Subcutaneous preadipocyte (primary cell): ENCODE results near the gene PATE4. TPM values are rescaled to one million over a fixed set of nuclear protein-coding genes. Genes with fewer than 3 reads are reported as not detected.

Experiments
- total RNA-seq: library from RNA; depleted of rRNA; stranded (reverse); fragments of >200 nt; gene quantifications from 2 replicates; pipeline ENCODE4 v1.2.3, GENCODE V29; 2012

PATE4 gene, protein sequence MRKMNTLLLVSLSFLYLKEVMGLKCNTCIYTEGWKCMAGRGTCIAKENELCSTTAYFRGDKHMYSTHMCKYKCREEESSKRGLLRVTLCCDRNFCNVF
- not detected in 2 replicates for total RNA-seq

DNA sequence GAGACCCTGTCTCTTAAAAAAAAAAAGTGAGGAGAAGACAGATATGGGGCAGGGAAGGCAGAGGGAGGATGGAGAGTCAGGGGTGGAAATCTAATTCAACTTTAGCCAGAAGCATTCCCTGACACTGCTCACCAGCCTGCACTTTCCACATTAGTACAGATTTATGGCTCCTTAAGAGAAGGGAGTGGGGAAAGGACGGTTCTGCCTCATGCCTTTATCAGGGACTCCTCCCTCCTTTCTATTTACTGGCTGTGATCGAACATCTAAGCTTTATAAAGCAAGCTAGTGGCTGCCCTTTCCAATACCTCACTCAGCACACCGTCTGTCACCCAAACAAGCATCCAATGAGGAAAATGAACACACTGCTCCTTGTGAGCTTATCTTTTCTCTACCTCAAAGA, at the start of gene PATE4:
TSS of gene PATE4 (plus strand) at position 301 of the 400 bp plus-strand sequence. CDS start at position 345, 44 bp downstream.

DNA sequence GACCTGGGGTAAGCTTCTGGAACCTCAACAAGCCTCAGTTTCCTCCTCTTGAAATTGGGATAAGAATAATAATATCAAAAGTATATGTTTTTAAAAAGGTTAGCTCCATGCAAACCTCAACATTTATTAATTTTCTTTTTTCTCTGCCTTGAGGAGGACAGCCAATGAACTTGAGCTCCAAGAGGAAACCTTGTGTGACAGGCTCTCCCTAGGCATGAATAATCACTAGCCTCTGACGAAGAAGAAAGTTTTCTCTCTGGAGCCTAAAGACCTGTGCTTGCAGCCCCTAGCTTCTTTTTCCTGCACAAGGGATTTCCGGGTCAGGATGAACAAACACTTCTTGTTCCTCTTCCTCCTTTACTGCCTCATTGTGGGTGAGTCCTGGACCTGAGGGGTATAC, 45.3 kb upstream of the PATE4 start, which contains the start of gene PATE3:
TSS of gene PATE3 (plus strand) at position 301 of the 400 bp plus-strand sequence. CDS start at position 326, 25 bp downstream.

DNA sequence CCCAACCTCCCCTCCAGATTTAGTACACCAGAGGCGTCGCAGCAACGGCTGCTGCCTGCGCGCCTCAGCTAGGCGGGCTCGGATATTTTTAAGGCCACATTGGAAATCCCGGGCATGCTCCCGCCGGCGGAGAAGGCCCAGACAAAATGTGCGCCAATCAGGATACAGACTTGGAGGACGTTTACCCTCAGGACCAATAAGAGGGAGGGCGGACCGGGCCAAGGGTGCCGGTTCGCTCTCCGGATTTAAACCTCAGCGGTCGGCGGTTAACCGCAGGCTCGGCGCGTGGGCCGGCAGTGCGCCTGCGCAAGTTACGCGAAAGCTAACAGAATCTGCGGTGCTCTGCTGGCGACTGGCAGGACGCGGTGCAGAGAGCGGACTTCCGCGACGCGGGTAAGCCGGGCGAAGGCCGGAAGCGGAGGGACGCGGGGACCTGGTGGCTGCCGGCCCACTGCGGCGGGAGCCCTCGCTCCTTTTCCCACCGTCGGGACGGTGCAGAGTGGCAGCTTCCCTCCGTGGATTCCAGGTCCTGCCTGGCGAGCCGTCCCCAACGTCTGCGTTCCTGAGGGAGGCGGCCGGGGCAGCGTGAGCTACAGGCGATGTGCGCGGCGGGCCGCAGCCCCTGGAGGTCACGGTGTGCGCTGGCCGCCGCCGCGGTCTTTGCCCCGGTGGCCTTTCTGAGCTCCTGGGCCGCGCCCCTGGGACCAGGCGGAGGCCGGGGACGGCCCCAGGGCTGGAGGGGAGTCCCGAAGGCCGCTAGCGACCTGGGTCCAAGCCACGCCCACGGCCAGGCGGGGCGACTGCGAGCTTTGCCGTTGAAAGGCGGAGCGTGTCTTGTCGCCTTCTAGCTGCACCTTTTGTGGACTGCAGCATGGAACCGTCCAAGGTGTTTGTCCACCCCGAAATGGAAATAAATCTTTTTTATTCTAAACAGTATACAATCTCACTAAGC, 54.5 kb downstream of the PATE4 start, which contains the start of gene HYLS1:
TSS of gene HYLS1 (plus strand) at position 296 of the 952 bp plus-strand sequence. CDS start 11,701 bp downstream, outside the sequence.

Other genes with a start within 250 kb of the PATE4 start
- 219 and 293 TPM in 2 replicates for gene STT3A, start 240.5 kb upstream of the PATE4 start, total RNA-seq
- gene CHEK1, start 208.2 kb upstream of the PATE4 start, total RNA-seq: 36.0 and 45.9 TPM in 2 replicates
- not detected in 2 replicates for gene ACRV1, start 152.5 kb upstream of the PATE4 start, total RNA-seq
- not detected in 2 replicates for gene PATE1, start 87.0 kb upstream of the PATE4 start, total RNA-seq
- 0.20 and 0.37 TPM in 2 replicates for gene PATE2, start 54.5 kb upstream of the PATE4 start, total RNA-seq
- not detected in 2 replicates for gene PATE3, start 45.2 kb upstream of the PATE4 start, total RNA-seq
- gene HYLS1, start 54.4 kb downstream of the PATE4 start, total RNA-seq: 11.0 and 12.5 TPM in 2 replicates
- gene PUS3, start 69.9 kb downstream of the PATE4 start, total RNA-seq: 11.4 and 11.7 TPM in 2 replicates
- gene DDX25, start 71.2 kb downstream of the PATE4 start, total RNA-seq: not detected in 2 replicates
- not detected in 2 replicates for gene VSIG10L2, start 112.7 kb downstream of the PATE4 start, total RNA-seq
- 11.9 and 41.2 TPM in 2 replicates for gene CDON, start 229.6 kb downstream of the PATE4 start, total RNA-seq